Measurements from ENCODE around the gene TSEN54. TPM values are rescaled to one million over a fixed set of nuclear protein-coding genes. Genes with fewer than 3 reads are reported as not detected.

TSEN54 gene
- total RNA-seq, 4 donors from 2014 or later, result 15.4 to 31.2 (median 17.8) TPM

DNA sequence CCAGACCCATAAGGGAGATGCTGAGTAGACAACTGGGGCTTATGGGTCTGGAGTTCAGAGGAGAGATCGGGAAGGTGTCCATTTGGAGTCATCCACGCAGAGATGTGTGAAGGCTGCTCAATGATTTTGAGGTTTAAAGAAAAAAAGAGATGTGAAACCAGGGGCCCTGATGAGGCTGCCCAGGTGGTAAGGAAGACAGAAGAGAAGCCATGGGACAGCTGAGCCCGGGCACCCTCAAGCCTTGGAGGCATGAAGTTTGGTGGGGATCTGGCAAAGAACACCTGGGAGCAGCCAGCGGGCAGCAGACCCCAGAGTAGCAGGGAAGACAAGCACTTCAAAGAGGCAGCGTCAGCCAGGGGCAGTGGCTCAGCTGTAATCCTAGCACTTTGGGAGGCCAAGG is 50.5 kb downstream of the TSEN54 start:
- TF ChIP-seq, protein P1, sequence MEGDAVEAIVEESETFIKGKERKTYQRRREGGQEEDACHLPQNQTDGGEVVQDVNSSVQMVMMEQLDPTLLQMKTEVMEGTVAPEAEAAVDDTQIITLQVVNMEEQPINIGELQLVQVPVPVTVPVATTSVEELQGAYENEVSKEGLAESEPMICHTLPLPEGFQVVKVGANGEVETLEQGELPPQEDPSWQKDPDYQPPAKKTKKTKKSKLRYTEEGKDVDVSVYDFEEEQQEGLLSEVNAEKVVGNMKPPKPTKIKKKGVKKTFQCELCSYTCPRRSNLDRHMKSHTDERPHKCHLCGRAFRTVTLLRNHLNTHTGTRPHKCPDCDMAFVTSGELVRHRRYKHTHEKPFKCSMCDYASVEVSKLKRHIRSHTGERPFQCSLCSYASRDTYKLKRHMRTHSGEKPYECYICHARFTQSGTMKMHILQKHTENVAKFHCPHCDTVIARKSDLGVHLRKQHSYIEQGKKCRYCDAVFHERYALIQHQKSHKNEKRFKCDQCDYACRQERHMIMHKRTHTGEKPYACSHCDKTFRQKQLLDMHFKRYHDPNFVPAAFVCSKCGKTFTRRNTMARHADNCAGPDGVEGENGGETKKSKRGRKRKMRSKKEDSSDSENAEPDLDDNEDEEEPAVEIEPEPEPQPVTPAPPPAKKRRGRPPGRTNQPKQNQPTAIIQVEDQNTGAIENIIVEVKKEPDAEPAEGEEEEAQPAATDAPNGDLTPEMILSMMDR (IDR thresholded peaks at IDR 0.05 in 4 of 5, conservative IDR thresholded peaks at IDR 0.05 in 1 of 5), result no peak
- TF ChIP-seq POLR2A (IDR thresholded peaks at IDR 0.05), result no peak
- in situ Hi-C loops (cut with MboI; ENCODE audit: low sequenced_read_pairs in 4 of 4), result no loop called here
- H3K4me3 ChIP-seq, result no peak overlapping the region

DNA sequence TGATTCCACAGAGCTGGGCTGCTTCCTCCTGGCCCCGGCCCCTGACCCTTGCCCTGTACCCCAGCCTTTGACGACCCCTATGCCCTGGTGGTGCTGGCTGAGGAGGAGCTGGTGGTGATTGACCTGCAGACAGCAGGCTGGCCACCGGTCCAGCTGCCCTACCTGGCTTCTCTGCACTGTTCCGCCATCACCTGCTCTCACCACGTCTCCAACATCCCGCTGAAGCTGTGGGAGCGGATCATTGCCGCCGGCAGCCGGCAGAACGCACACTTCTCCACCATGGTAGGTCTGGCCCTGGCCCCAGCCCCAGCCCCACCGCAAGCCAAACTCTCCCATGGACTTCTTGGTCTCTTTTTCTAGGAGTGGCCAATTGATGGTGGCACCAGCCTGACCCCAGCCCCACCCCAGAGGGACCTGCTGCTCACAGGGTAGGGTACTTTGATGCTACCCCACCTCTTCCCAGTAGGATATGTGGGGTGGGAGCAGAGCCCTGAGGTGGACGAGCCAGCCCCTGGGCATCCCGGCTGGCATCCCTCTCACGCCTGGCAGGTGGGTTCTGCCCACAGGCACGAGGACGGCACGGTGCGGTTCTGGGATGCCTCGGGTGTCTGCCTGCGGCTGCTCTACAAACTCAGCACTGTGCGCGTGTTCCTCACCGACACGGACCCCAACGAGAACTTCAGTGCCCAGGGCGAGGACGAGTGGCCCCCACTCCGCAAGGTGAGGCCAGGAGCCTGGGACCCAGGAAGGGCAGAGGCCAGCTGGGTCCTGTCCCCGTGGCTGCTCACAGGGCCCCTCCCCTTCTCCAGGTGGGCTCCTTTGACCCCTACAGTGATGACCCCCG is 52.3 kb downstream of the TSEN54 start:
- H3K27me3 ChIP-seq, result no peaks in the 10 kb centered on the region
- H3K4me3 ChIP-seq, result no peak overlapping the region
- ATAC-seq (no peak), DNase-seq (no peak)
- TF ChIP-seq POLR2A (IDR thresholded peaks at IDR 0.05), result no peak
- TF ChIP-seq, protein P1 (IDR thresholded peaks at IDR 0.05 in 4 of 5, conservative IDR thresholded peaks at IDR 0.05 in 1 of 5), result no peak
- H3K27ac ChIP-seq, result no peak overlapping the region
- no peaks in the 10 kb centered on the region for H3K9me3 ChIP-seq
- intact Hi-C loops (cut with DNase I; ENCODE audit: low total_unique reads) (no loop called here), in situ Hi-C loops (cut with MboI; ENCODE audit: low sequenced_read_pairs in 4 of 4) (no loop called here)
- H3K4me1 ChIP-seq, result no peaks in the 10 kb centered on the region
- H3K36me3 ChIP-seq, result no peaks in the 10 kb centered on the region

More for the DNA sequence above, 50.5 kb downstream of the TSEN54 start:
- DNase-seq (no peak), ATAC-seq (no peak)
- no peaks in the 10 kb centered on the region for H3K4me1 ChIP-seq
- no peak overlapping the region for H3K27ac ChIP-seq
- no peaks in the 10 kb centered on the region for H3K9me3 ChIP-seq
- intact Hi-C loops (cut with DNase I; ENCODE audit: low total_unique reads), result no loop called here
- no peaks in the 10 kb centered on the region for H3K27me3 ChIP-seq
- no peaks in the 10 kb centered on the region for H3K36me3 ChIP-seq

DNA sequence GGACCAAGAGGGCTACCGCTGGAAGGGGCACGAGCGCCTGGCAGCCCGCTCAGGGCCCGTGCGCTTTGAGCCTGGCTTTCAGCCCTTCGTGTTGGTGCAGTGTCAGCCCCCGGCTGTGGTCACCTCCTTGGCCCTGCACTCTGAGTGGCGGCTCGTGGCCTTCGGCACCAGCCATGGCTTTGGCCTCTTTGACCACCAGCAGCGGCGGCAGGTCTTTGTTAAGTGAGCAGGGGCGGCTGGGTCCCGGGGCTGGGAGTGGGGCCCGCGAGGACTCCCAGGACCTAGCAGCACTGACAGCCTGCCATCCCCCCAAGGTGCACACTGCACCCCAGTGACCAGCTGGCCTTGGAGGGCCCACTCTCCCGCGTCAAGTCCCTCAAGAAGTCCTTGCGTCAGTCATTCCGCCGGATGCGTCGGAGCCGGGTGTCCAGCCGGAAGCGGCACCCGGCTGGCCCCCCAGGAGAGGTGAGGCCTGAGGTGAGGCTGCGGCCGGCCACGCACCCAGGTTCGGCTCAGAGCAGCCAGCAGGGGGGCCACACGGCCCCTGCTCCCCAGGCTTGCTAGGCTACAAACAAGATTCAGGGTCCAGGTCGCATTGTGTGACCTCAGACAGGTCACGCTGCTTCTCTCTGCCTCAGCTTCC is 53.8 kb downstream of the TSEN54 start:
- Histone ChIP-seq H3K9me3 (no peaks in the 10 kb centered on the region), H3K4me3 (no peak overlapping the region), H3K27me3 (no peaks in the 10 kb centered on the region), H3K36me3 (no peaks in the 10 kb centered on the region), H3K27ac (no peak overlapping the region), H3K4me1 (no peaks in the 10 kb centered on the region)
- in situ Hi-C loops (cut with MboI; ENCODE audit: low sequenced_read_pairs in 4 of 4) (no loop called here), intact Hi-C loops (cut with DNase I; ENCODE audit: low total_unique reads) (no loop called here)
- ATAC-seq (no peak), DNase-seq (no peak)
- TF ChIP-seq, protein P1 (IDR thresholded peaks at IDR 0.05 in 4 of 5, conservative IDR thresholded peaks at IDR 0.05 in 1 of 5), result no peak
- TF ChIP-seq POLR2A (IDR thresholded peaks at IDR 0.05), result no peak

DNA sequence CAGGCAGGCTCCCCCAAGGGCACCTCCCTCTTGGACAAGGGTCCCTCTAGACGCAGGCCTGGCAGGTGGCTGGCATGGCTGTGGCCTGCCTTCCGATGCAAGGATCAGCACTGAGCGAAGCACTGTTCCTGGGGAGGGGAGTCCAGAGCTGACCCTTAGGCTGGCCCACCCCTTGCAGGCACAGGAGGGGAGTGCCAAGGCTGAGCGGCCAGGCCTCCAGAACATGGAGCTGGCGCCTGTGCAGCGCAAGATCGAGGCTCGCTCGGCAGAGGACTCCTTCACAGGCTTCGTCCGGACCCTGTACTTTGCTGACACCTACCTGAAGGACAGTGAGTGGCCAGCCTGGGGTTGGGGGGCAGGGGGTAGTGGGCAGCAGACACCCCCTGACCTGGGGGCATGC is 54.4 kb downstream of the TSEN54 start:
- H3K4me1 ChIP-seq, result no peaks in the 10 kb centered on the region
- in situ Hi-C loops (cut with MboI; ENCODE audit: low sequenced_read_pairs in 4 of 4), result no loop called here
- no peaks in the 10 kb centered on the region for H3K27me3 ChIP-seq
- intact Hi-C loops (cut with DNase I; ENCODE audit: low total_unique reads), result no loop called here
- no peak overlapping the region for H3K27ac ChIP-seq
- no peaks in the 10 kb centered on the region for H3K36me3 ChIP-seq
- ATAC-seq (no peak), DNase-seq (no peak)
- TF ChIP-seq, protein P1 (IDR thresholded peaks at IDR 0.05 in 4 of 5, conservative IDR thresholded peaks at IDR 0.05 in 1 of 5), result no peak
- TF ChIP-seq POLR2A (IDR thresholded peaks at IDR 0.05), result no peak
- no peak overlapping the region for H3K4me3 ChIP-seq
- H3K9me3 ChIP-seq, result no peaks in the 10 kb centered on the region

Measured in gastrocnemius medialis (tissue), 4 donors.